Motor neuron (in vitro differentiated cells): ENCODE data around the gene CLTC. TPM values are rescaled to one million over a fixed set of nuclear protein-coding genes. Genes with fewer than 3 reads are reported as not detected.
A peak's percentile ranks its signal among the peaks of the same experiment; 100 is the strongest.

Experiments
- ATAC-seq, 8 experiments: fragments of 200-7000 bp; cut with Tn5 transposase; replicated peaks in 6 of 8; 2 replicates each; pipeline ENCODE4 v1.8.0; 2021; ENCODE audit warnings: mild to moderate bottlenecking in 8 of 8, moderate library complexity in 8 of 8
- H3K27ac ChIP-seq, 2 donors: fragments of 250-450 bp; sonication (Bioruptor Pico); 2 replicates each; pipeline ENCODE4 v1.9.0; 2021; ENCODE audit warnings: antibody characterized with exemption in 2 of 2, mild to moderate bottlenecking in 2 of 2, moderate library complexity in 1 of 2
- H3K4me1 ChIP-seq, 2 donors: fragments of 250-450 bp; sonication (Bioruptor Pico); replicated peaks in 1 of 2; 2 replicates each; pipeline ENCODE4 v1.6.1; 2021; ENCODE audit warnings: antibody characterized with exemption in 2 of 2, mild to moderate bottlenecking in 2 of 2, moderate library complexity in 1 of 2
- H3K4me3 ChIP-seq, 5 donors: fragments of 250-450 bp; sonication (Bioruptor Pico); 2 replicates each; pipeline ENCODE4 v1.9.0; 2021; ENCODE audit warnings: antibody characterized with exemption in 5 of 5, mild to moderate bottlenecking in 5 of 5, moderate library complexity in 4 of 5
- WGBS, 10 experiments: fragments of 450-650 bp; shearing (Covaris generic); methylation state at CpG; one replicate each; pipeline ENCODE4 v1.0.0; 2022; 5-methylcytosine and 5-hydroxymethylcytosine counted together
- in situ Hi-C, 9 experiments: fragments of 400-800 bp; cut with MboI; loops; one replicate each; pipeline ENCODE4 v1.15.0; 2021; ENCODE audit warnings: low sequenced_read_pairs in 9 of 9, low pct_unique_long_range_greater_than_20kb in 2 of 9; ENCODE audit not compliant: unreplicated experiment in 9 of 9
- total RNA-seq, 8 experiments: library from RNA; unstranded; fragments of 300-600 nt; gene quantifications; 2 replicates each; pipeline versions ENCODE4 v1.2.3 to v1.2.4, GENCODE V29; 2022

The CLTC gene
- total RNA-seq, 8 experiments from 2014 or later, result 166 to 241 (median 202) TPM

- Histone ChIP-seq H3K27ac (peak overlapping the region; percentile 96 to 100), H3K4me1 (peaks cover 15 to 47% of the 10 kb centered on the region in 2 donors), H3K4me3 (peak overlapping the region; percentile 63 to 99 (median 72))
- WGBS, 10 experiments, result 0 to 17% (median 0%) methylated on average over 1 to 6 of the region's 14 CpGs
- in situ Hi-C loops, result no loop called here
- ATAC-seq, result peak in 2 of 8 experiments; percentile 0 to 1
These were observed 994 bp downstream of the CLTC start for GRCh38 chr17:59620518-59621259.

GRCh38 chr17:59621771-59622170 lies 2.1 kb downstream of the CLTC start:
- Histone ChIP-seq H3K4me3 (peak overlapping the region; percentile 63 to 99 (median 72)), H3K4me1 (peaks cover 12 to 46% of the 10 kb centered on the region in 2 donors), H3K27ac (no peak overlapping the region)
- WGBS, 10 experiments, result 0 to 83% (median 58%) methylated on average over 1 to 4 of the region's 4 CpGs; no CpG with 5 or more reads in 1 of the 10 experiments
- in situ Hi-C loops, result no loop called here
- ATAC-seq, result no peak

GRCh38 chr17:59623151-59623550 lies 3.5 kb downstream of the CLTC start:
- ATAC-seq, result no peak
- no peak overlapping the region for H3K27ac ChIP-seq
- peaks cover 8 to 35% of the 10 kb centered on the region in 2 donors for H3K4me1 ChIP-seq
- 25 to 89% (median 56%) methylated on average over 1 to 2 of the region's 2 CpGs; no CpG with 5 or more reads in 3 of the 10 experiments for WGBS, 10 experiments
- in situ Hi-C loops, result no loop called here
- peak overlapping the region in 2 of 5 donors; percentile 72 to 89 for H3K4me3 ChIP-seq

GRCh38 chr17:59626756-59627155 lies 7.1 kb downstream of the CLTC start:
- no peak for ATAC-seq
- Histone ChIP-seq H3K27ac (no peak overlapping the region), H3K4me1 (peaks cover 6 to 28% of the 10 kb centered on the region in 2 donors), H3K4me3 (no peak overlapping the region)
- in situ Hi-C loops, result no loop called here
- 80 to 100% (median 94%) methylated on average over 1 to 5 of the region's 5 CpGs; no CpG with 5 or more reads in 4 of the 10 experiments for WGBS, 10 experiments

- peak in 3 of 8 experiments; percentile 27 to 40 (median 40) for ATAC-seq
- H3K4me1 ChIP-seq, result peaks cover 4 to 23% of the 10 kb centered on the region in 2 donors
- H3K27ac ChIP-seq, result no peak overlapping the region
- WGBS, 10 experiments, result 33 to 100% (median 95%) methylated on average over 1 to 3 of the region's 3 CpGs; no CpG with 5 or more reads in 1 of the 10 experiments
- H3K4me3 ChIP-seq, result no peak overlapping the region
- in situ Hi-C loops, result no loop called here
These were observed 7.6 kb downstream of the CLTC start for GRCh38 chr17:59627274-59627673.

- WGBS, 10 experiments, result 0 to 100% (median 93%) methylated on average over 1 to 2 of the region's 2 CpGs; no CpG with 5 or more reads in 1 of the 10 experiments
- peaks cover 0 to 18% of the 10 kb centered on the region in 2 donors for H3K4me1 ChIP-seq
- in situ Hi-C loops, result no loop called here
- no peak for ATAC-seq
- no peak overlapping the region for H3K4me3 ChIP-seq
- no peak overlapping the region for H3K27ac ChIP-seq
These were observed 8.1 kb downstream of the CLTC start for GRCh38 chr17:59627770-59628171.

- 33 to 100% (median 93%) methylated on average over 1 to 3 of the region's 3 CpGs; no CpG with 5 or more reads in 2 of the 10 experiments for WGBS, 10 experiments
- in situ Hi-C loops, result no loop called here
- no peak for ATAC-seq
- peaks cover 0 to 5% of the 10 kb centered on the region in 2 donors for H3K4me1 ChIP-seq
- H3K4me3 ChIP-seq, result no peak overlapping the region
- H3K27ac ChIP-seq, result no peak overlapping the region
These were observed 9.5 kb downstream of the CLTC start for GRCh38 chr17:59629174-59629573.

GRCh38 chr17:59631276-59631675 lies 11.6 kb downstream of the CLTC start:
- 83 to 100% (median 100%) methylated on average over 1 of the region's 1 CpG; no CpG with 5 or more reads in 2 of the 10 experiments for WGBS, 10 experiments
- no peak for ATAC-seq
- in situ Hi-C loops, result no loop called here

GRCh38 chr17:59632398-59632797 lies 12.7 kb downstream of the CLTC start:
- Histone ChIP-seq H3K4me1 (no peaks in the 10 kb centered on the region), H3K4me3 (no peak overlapping the region), H3K27ac (no peak overlapping the region)
- in situ Hi-C loops, result no loop called here
- no peak for ATAC-seq
- 88 to 100% (median 95%) methylated on average over 2 to 6 of the region's 6 CpGs for WGBS, 10 experiments

More at GRCh38 chr17:59631276-59631675, 11.6 kb downstream of the CLTC start:
- H3K27ac ChIP-seq, result no peak overlapping the region
- H3K4me1 ChIP-seq, result no peaks in the 10 kb centered on the region
- no peak overlapping the region for H3K4me3 ChIP-seq

- in situ Hi-C loops, result no loop called here
- no peaks in the 10 kb centered on the region for H3K4me1 ChIP-seq
- H3K27ac ChIP-seq, result no peak overlapping the region
- no peak overlapping the region for H3K4me3 ChIP-seq
- 67 to 100% (median 96%) methylated on average over 1 to 5 of the region's 5 CpGs for WGBS, 10 experiments
- peak in 2 of 8 experiments; percentile 15 to 61 for ATAC-seq
These were observed 14.1 kb downstream of the CLTC start for GRCh38 chr17:59633658-59634359.

- in situ Hi-C loops, result no loop called here
- Histone ChIP-seq H3K4me1 (no peaks in the 10 kb centered on the region), H3K27ac (no peak overlapping the region), H3K4me3 (no peak overlapping the region)
- peak in 2 of 8 experiments; percentile 13 to 39 for ATAC-seq
- WGBS, 10 experiments, result 35 to 100% (median 50%) methylated on average over 1 to 3 of the region's 3 CpGs; no CpG with 5 or more reads in 1 of the 10 experiments
These were observed 15.2 kb downstream of the CLTC start for GRCh38 chr17:59634632-59635541.

- no peak overlapping the region for H3K4me3 ChIP-seq
- in situ Hi-C loops, result no loop called here
- WGBS, 10 experiments, result 80 to 100% (median 100%) methylated on average over 1 of the region's 1 CpG; no CpG with 5 or more reads in 3 of the 10 experiments
- no peak for ATAC-seq
- no peaks in the 10 kb centered on the region for H3K4me1 ChIP-seq
- no peak overlapping the region for H3K27ac ChIP-seq
These were observed 18.1 kb downstream of the CLTC start for GRCh38 chr17:59637611-59638310.
